ENCODE results near the gene TPM4. TPM values are rescaled to one million over a fixed set of nuclear protein-coding genes. Genes with fewer than 3 reads are reported as not detected.

TPM4 gene
- total RNA-seq, 4 donors from 2014 or later = 229 to 393 (median 299) TPM

DNA sequence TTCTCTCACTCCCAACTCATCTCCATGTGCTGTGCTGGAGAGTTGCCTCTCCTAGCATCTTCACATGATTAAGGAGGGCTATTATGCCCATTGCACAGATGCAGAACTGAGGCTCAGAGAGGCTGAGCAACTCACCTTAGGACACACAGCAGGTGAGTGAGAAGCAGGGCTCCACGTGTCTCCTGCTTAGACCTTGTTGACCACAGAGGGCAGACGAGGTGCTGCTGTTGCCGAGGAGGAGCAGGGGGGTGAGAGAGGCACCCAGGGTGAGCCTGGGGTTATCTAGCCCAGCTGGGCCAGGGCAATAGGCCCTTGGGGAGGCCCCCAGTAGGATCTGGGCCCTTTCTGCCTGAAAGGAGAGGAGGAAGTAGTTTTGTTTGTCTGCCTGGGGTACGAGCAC, 64.7 kb downstream of the TPM4 start:
- TF ChIP-seq, protein P1, sequence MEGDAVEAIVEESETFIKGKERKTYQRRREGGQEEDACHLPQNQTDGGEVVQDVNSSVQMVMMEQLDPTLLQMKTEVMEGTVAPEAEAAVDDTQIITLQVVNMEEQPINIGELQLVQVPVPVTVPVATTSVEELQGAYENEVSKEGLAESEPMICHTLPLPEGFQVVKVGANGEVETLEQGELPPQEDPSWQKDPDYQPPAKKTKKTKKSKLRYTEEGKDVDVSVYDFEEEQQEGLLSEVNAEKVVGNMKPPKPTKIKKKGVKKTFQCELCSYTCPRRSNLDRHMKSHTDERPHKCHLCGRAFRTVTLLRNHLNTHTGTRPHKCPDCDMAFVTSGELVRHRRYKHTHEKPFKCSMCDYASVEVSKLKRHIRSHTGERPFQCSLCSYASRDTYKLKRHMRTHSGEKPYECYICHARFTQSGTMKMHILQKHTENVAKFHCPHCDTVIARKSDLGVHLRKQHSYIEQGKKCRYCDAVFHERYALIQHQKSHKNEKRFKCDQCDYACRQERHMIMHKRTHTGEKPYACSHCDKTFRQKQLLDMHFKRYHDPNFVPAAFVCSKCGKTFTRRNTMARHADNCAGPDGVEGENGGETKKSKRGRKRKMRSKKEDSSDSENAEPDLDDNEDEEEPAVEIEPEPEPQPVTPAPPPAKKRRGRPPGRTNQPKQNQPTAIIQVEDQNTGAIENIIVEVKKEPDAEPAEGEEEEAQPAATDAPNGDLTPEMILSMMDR (IDR thresholded peaks at IDR 0.05; ENCODE audit: low read depth) = no peak

DNA sequence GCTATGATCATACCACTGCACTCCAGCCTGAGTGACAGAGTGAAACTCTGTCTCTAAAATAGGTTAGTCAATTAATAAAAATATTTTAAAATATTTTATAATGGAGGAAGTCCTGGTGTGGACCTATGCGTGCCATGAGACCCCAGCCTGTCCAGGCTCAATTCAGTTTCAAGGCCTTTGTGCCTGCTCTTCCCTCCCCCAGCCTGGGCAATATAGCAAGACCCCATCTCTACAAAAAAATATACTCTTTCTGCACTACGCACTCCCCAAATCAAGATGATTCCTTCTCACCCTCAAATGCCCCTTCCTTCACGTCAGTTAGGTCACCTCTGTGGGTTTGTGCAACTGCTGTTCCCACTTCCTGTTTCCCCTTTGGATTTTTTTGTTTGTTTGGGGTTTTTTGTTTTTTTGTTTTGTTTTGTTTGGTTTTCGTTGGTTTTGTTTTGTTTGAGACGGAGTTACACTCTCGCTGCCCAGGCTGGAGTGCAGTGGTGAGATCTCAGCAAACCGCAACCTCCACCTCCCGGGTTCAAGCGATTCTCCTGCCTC, 65.8 kb downstream of the TPM4 start:
- TF ChIP-seq, protein P1 (IDR thresholded peaks at IDR 0.05; ENCODE audit: low read depth) = no peak

DNA sequence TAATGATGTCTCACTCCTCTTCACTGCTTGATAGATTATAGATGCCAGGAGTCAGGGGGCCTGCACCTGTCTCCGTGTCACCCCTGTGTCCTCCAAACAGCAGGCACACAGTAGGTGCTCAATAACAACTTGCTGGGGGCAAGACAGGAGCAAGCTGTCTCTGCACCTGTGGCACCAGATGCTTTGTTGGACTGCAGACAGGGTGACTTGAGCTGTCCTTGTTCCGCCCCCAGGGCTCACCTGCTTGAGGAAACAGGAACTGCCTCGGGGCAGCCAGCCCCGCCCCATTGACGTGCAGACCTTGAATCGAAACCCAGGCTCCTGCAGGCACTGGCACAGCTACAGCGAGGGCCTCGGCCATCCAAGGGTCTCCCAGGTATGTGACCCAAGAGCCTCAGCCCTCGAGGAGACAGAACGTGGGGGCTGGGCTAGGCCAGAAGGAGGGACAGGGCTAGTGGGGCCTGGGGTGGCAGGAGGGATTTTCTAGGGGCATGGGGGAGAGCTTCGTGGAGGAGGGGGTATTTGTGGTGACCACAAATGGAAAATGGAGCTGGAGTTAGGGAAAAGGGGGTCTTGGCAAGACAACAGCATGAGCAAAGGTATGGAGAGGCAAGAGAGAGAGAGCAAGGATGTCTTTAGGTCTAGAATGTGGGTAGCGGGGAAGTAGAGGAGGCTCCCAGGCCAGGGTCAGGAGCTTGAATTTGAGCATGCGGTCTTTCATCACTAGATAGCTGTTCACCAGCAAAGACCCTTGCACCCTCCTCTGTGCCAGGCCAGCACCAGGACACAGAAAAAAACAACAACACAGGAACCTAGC, 67.3 kb downstream of the TPM4 start, which contains the start of gene HSH2D:
Gene HSH2D (plus strand): TSS at position 287 of the 817 bp plus-strand sequence. CDS start 5,066 bp downstream, outside the sequence.
- TF ChIP-seq, protein P1 (IDR thresholded peaks at IDR 0.05; ENCODE audit: low read depth) = no peak

DNA sequence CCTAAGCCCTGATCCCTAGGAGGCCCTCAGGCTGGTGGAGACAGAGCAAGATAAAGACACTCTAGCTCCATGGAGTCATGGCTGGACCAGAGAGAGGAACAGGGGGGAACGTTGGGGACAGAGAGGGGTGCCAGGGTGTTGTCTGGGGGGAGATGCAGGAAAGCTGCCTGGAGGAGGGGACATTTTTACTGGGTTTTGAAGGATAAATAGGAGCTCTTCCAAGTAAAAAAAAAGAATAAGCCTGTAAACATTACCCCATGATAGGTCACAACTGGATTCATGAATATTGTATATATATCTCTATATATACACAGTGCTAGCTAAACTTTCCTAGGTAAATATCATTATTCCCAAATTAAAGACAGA, 67.9 kb downstream of the TPM4 start:
- TF ChIP-seq, protein P1 (IDR thresholded peaks at IDR 0.05; ENCODE audit: low read depth) = no peak

DNA sequence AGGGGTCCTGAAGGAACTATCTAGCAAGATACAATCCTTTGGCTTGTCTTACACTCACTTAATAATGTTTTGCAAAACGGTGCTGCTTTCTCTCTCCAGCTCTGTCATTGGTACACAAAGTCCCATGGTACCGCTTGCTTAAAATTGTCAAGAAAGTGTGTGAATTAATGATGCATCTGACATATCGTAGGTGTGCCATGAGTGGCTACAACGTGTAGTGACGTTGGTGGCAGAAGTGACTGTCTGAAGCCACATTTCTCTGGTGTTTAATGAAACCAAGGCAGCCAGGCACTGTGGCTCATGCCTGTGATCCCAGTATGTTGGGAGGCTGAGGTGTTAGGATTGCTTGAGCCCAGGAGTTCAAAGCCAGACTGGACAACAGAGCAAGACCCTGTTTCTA, 69.8 kb downstream of the TPM4 start:
- TF ChIP-seq, protein P1 (IDR thresholded peaks at IDR 0.05; ENCODE audit: low read depth) = no peak

DNA sequence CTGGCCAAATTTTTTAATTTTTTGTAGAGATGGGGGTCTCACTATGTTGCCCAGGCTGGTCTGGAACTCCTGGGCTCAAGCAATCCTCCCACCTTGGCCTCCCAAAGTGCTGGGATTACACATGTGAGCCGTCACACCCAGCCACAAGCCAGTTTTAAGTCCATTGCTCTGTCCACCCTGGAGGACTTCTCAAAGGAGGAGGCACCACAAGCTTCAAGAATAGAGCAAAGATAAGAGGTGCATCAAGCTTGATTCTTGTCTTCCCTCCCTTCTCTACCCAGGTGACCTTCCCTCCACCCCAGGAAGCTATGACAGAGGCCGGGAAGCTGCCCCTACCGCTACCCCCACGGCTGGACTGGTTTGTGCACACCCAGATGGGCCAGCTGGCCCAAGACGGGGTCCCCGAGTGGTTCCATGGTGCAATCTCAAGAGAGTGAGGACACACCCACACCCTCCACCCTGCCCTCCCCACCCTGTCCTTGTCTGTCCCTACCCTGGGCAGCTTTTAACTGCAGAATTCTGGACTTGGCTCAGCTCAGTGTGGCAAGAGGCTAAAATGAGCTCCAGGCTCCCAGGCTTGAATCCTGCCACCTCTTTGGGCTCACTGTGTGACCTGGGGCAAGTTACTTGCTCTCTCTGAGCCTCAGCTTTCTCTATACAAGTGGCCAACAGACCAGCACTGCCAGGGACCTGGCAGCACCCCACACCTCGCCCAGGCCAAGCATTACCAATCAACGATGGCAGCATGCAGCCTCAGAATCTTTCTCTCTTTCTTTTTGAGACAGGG, 72.3 kb downstream of the TPM4 start:
- TF ChIP-seq, protein P1 (IDR thresholded peaks at IDR 0.05; ENCODE audit: low read depth) = no peak

Other genes with a start within 250 kb of the TPM4 start
- not detected for gene CYP4F2, start 178.4 kb upstream of the TPM4 start, total RNA-seq
- under 1 TPM in 2 of 4 donors, not detected in 2; 0.34 to 0.66 TPM for gene CYP4F11, start 142.0 kb upstream of the TPM4 start, total RNA-seq
- gene OR10H4, start 127.5 kb upstream of the TPM4 start, total RNA-seq = not detected
- gene RAB8A, start 35.4 kb downstream of the TPM4 start, total RNA-seq = 10 to 100 TPM; 31.3 to 59.7 (median 35.6) TPM
- gene HSH2D, start 67.2 kb downstream of the TPM4 start, total RNA-seq = 1 to 10 TPM in 2 of 4 donors, under 1 TPM in 2; 0.38 to 1.5 (median 0.82) TPM
- gene CIB3, start 97.0 kb downstream of the TPM4 start, total RNA-seq = not detected
- gene FAM32A, start 108.9 kb downstream of the TPM4 start, total RNA-seq = 10 to 100 TPM; 65.7 to 78.6 (median 77.6) TPM
- gene AP1M1, start 121.4 kb downstream of the TPM4 start, total RNA-seq = 100 to 1,000 TPM in 1 of 4 donors, 10 to 100 TPM in 3; 84.9 to 108 (median 88.4) TPM
- 10 to 100 TPM; 17.8 to 70.6 (median 27.9) TPM for gene KLF2, start 248.3 kb downstream of the TPM4 start, total RNA-seq

Data from subcutaneous adipose tissue (tissue), 4 donors.